NOMO-1 treated with DMSO at 0.1 percent for 48 hours (cell line): ENCODE results near the gene NOLC1.
A peak's percentile ranks its signal among the peaks of the same experiment; 100 is the strongest.

ENCODE experiments used
- DNase-seq: peaks from one replicate; lab custom pipeline; 2025; ENCODE audit not compliant: unreplicated experiment; lab: John Stamatoyannopoulos, UW

NOLC1 gene

GRCh38 chr10:102121739-102122372, 30.3 kb upstream of the NOLC1 start:
- DNase-seq: no peak

- DNase-seq: no peak
These were observed 29.7 kb upstream of the NOLC1 start for GRCh38 chr10:102122450-102122849.

GRCh38 chr10:102123223-102123622, 29.0 kb upstream of the NOLC1 start:
- DNase-seq: no peak

- DNase-seq: no peak
These were observed 20.7 kb upstream of the NOLC1 start for GRCh38 chr10:102131286-102132170.

GRCh38 chr10:102132193-102132562, 20.0 kb upstream of the NOLC1 start:
- no peak for DNase-seq

GRCh38 chr10:102132563-102133372, 19.4 kb upstream of the NOLC1 start, which contains the start of gene PPRC1:
Gene PPRC1 (plus strand): TSS chr10:102133040. CDS start chr10:102133069, 29 bp downstream.
- DNase-seq: peak; percentile 99

- peak; percentile 52 for DNase-seq
These were observed 18.6 kb upstream of the NOLC1 start for GRCh38 chr10:102133373-102134195.

- no peak for DNase-seq
These were observed 17.8 kb upstream of the NOLC1 start for GRCh38 chr10:102134416-102134815.

- no peak for DNase-seq
These were observed 16.1 kb upstream of the NOLC1 start for GRCh38 chr10:102135956-102136526.

- no peak for DNase-seq
These were observed 12.7 kb upstream of the NOLC1 start for GRCh38 chr10:102139281-102140110.

GRCh38 chr10:102140218-102140617, 12.0 kb upstream of the NOLC1 start:
- no peak for DNase-seq

GRCh38 chr10:102140913-102141540, 11.2 kb upstream of the NOLC1 start:
- no peak for DNase-seq

GRCh38 chr10:102141583-102142107, 10.5 kb upstream of the NOLC1 start:
- DNase-seq: no peak

GRCh38 chr10:102146971-102147428, 5.2 kb upstream of the NOLC1 start:
- no peak for DNase-seq

- DNase-seq: no peak
These were observed 4.6 kb upstream of the NOLC1 start for GRCh38 chr10:102147561-102147960.

- no peak for DNase-seq
These were observed 3.9 kb upstream of the NOLC1 start for GRCh38 chr10:102148275-102148674.

GRCh38 chr10:102150970-102151773, 1.0 kb upstream of the NOLC1 start:
- DNase-seq: no peak

GRCh38 chr10:102152545-102152890, 329 bp downstream of the NOLC1 start:
- DNase-seq: no peak
